SU-DHL-6 (cell line): ENCODE measurements around the gene CDH11.

Source experiments
- EZH2phosphoT487 ChIP-seq: fragments of 200-600 bp; sonication (generic), shearing (Covaris generic); conservative IDR thresholded peaks from 2 replicates; pipeline ENCODE4 v1.6.1; 2018; ENCODE audit warnings: mild to moderate bottlenecking, antibody characterized with exemption, low read length, moderate library complexity, mixed read lengths
- TF ChIP-seq, protein P1 (sequence below): fragments of 200-600 bp; sonication (generic); IDR thresholded peaks from one replicate; pipeline ENCODE4 v1.5.1; 2017; ENCODE audit warnings: antibody characterized with exemption, mild to moderate bottlenecking, low read length, moderate library complexity; ENCODE audit not compliant: insufficient read depth, poor library complexity, severe bottlenecking

DNA sequence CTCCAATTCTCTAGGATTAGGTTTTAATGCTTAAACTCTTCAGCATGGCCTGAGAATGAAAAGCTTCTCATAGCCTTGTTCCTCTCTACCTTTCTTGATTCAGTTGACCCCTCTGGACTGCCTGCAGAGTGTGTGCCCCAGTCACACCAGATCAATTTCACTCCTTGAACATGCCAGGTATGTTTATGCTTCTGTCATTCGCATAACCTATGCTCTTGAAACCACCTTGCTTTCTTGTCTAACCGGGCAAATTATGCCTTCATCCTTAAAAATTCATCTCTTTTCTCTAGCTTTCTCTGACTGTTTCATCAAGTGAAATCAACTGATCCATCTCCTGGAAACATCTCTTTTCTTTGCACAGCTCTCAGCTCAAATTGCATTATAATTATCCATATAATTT is 42.3 kb downstream of the CDH11 start:
- TF ChIP-seq, protein P1, sequence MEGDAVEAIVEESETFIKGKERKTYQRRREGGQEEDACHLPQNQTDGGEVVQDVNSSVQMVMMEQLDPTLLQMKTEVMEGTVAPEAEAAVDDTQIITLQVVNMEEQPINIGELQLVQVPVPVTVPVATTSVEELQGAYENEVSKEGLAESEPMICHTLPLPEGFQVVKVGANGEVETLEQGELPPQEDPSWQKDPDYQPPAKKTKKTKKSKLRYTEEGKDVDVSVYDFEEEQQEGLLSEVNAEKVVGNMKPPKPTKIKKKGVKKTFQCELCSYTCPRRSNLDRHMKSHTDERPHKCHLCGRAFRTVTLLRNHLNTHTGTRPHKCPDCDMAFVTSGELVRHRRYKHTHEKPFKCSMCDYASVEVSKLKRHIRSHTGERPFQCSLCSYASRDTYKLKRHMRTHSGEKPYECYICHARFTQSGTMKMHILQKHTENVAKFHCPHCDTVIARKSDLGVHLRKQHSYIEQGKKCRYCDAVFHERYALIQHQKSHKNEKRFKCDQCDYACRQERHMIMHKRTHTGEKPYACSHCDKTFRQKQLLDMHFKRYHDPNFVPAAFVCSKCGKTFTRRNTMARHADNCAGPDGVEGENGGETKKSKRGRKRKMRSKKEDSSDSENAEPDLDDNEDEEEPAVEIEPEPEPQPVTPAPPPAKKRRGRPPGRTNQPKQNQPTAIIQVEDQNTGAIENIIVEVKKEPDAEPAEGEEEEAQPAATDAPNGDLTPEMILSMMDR: no peak
- no peak for TF ChIP-seq EZH2phosphoT487
